GM18511 (cell line): ENCODE measurements around the gene SPRTN.

Experiments used
- ATAC-seq: cut with Tn5 transposase; IDR thresholded peaks from one replicate; pipeline ENCODE4 v1.9.1; 2021; ENCODE audit warnings: mild to moderate bottlenecking, moderate library complexity; ENCODE audit not compliant: unreplicated experiment

The SPRTN gene

GRCh38 chr1:231376101-231376500 is 38.0 kb downstream of the SPRTN start:
- no peak for ATAC-seq

GRCh38 chr1:231376875-231377549 is 38.9 kb downstream of the SPRTN start:
- peak; percentile 67 for ATAC-seq

GRCh38 chr1:231381729-231382128 is 43.6 kb downstream of the SPRTN start:
- ATAC-seq: no peak

GRCh38 chr1:231382426-231382825 is 44.3 kb downstream of the SPRTN start:
- ATAC-seq: no peak

GRCh38 chr1:231383159-231383860 is 45.2 kb downstream of the SPRTN start:
- ATAC-seq: no peak

- no peak for ATAC-seq
Observed at GRCh38 chr1:231384696-231385415, 46.8 kb downstream of the SPRTN start.

GRCh38 chr1:231385416-231385748 is 47.3 kb downstream of the SPRTN start:
- no peak for ATAC-seq

- ATAC-seq: no peak
Observed at GRCh38 chr1:231386466-231386865, 48.4 kb downstream of the SPRTN start.

GRCh38 chr1:231387770-231388669 is 49.9 kb downstream of the SPRTN start:
- no peak for ATAC-seq

GRCh38 chr1:231390071-231390470 is 52.0 kb downstream of the SPRTN start:
- peak; percentile 60 for ATAC-seq

- ATAC-seq: no peak
Observed at GRCh38 chr1:231392389-231393131, 54.5 kb downstream of the SPRTN start.

- no peak for ATAC-seq
Observed at GRCh38 chr1:231393668-231394067, 55.6 kb downstream of the SPRTN start.

- ATAC-seq: no peak
Observed at GRCh38 chr1:231395076-231395997, 57.2 kb downstream of the SPRTN start.

- no peak for ATAC-seq
Observed at GRCh38 chr1:231395998-231396390, 57.9 kb downstream of the SPRTN start.

- no peak for ATAC-seq
Observed at GRCh38 chr1:231396643-231397042, 58.5 kb downstream of the SPRTN start.

- no peak for ATAC-seq
Observed at GRCh38 chr1:231397886-231398671, 60.0 kb downstream of the SPRTN start.

GRCh38 chr1:231401478-231401877 is 63.4 kb downstream of the SPRTN start:
- ATAC-seq: no peak

- ATAC-seq: no peak
Observed at GRCh38 chr1:231404318-231404717, 66.2 kb downstream of the SPRTN start.
